OCI-M1 (cell line): Measurements from ENCODE around the gene CABP2.
"Not testable (repeated sequence)": the region's sequence is repeated elsewhere in the genome, so short reads cannot be mapped to it uniquely, and the experiment has no call there.

Experiments used
- DNase-seq: peaks from one replicate; lab custom pipeline; 2025; lab: John Stamatoyannopoulos, UW

The CABP2 gene

GRCh38 chr11:67538823-67539505, 15.7 kb upstream of the CABP2 start:
- no peak for DNase-seq

GRCh38 chr11:67538306-67538705, 15.1 kb upstream of the CABP2 start:
- no peak for DNase-seq

GRCh38 chr11:67535561-67535960, 12.3 kb upstream of the CABP2 start:
- no peak for DNase-seq

GRCh38 chr11:67534070-67534679, 10.9 kb upstream of the CABP2 start:
- DNase-seq, result peak; percentile 58

- DNase-seq, result no peak
Measured at GRCh38 chr11:67532889-67533288, 9.6 kb upstream of the CABP2 start.

GRCh38 chr11:67530282-67530592, 7.0 kb upstream of the CABP2 start:
- no peak for DNase-seq

GRCh38 chr11:67528376-67528775, 5.1 kb upstream of the CABP2 start:
- no peak for DNase-seq

GRCh38 chr11:67525275-67525976, 2.2 kb upstream of the CABP2 start:
- no peak for DNase-seq

GRCh38 chr11:67524480-67524808, 1.2 kb upstream of the CABP2 start:
- DNase-seq, result no peak

GRCh38 chr11:67523556-67524479, 572 bp upstream of the CABP2 start:
- DNase-seq, result no peak

GRCh38 chr11:67522338-67522737, 908 bp downstream of the CABP2 start:
- no peak for DNase-seq

- no peak for DNase-seq
Measured at GRCh38 chr11:67521924-67522323, 1.3 kb downstream of the CABP2 start.

- no peak for DNase-seq
Measured at GRCh38 chr11:67520856-67521824, 2.1 kb downstream of the CABP2 start.

GRCh38 chr11:67519726-67520125, 3.5 kb downstream of the CABP2 start:
- DNase-seq, result no peak

- no peak for DNase-seq
Measured at GRCh38 chr11:67517784-67518552, 5.3 kb downstream of the CABP2 start.

- DNase-seq, result no peak
Measured at GRCh38 chr11:67516806-67517205, 6.4 kb downstream of the CABP2 start.

GRCh38 chr11:67514116-67514515, 9.1 kb downstream of the CABP2 start:
- no peak for DNase-seq

- DNase-seq, result not testable (repeated sequence)
Measured at GRCh38 chr11:67511558-67511957, 11.7 kb downstream of the CABP2 start.

GRCh38 chr11:67510023-67510345, 13.3 kb downstream of the CABP2 start:
- no peak for DNase-seq

GRCh38 chr11:67508486-67509121, 14.6 kb downstream of the CABP2 start:
- DNase-seq, result peak; percentile 96
